K562 (cell line): ENCODE measurements around the gene TMEM45B. TPM values are rescaled to one million over a fixed set of nuclear protein-coding genes. Genes with fewer than 3 reads are reported as not detected.

ENCODE experiments used
- ATAC-seq: fragments of 200-7000 bp; cut with Tn5 transposase; 3 replicates; pipeline ENCODE4 v1.9.1; 2020; ENCODE audit warnings: moderate library complexity
- BruUV-seq: library from RNA; stranded (reverse); fragments of 400-500 nt; replicated peaks from 2 replicates; lab custom pipeline; 2021; lab: Mats Ljungman, UMichigan
- CTCF ChIA-PET: fragments of 300-600 bp; formaldehyde crosslinking; extraction: SDS; loops from one replicate; lab custom pipeline; 2021; ENCODE audit warnings: low intra/inter-chr PET ratio; lab: Yijun Ruan, JAX
- POLR2A ChIA-PET: fragments of 300-600, 350-650 bp; sonication (Branson Sonifier 250); formaldehyde crosslinking; extraction: SDS; loops from one replicate; lab custom pipeline; 2021; ENCODE audit warnings: antibody characterized with exemption, inconsistent platforms; lab: Yijun Ruan, JAX
- DNase-seq, 4 experiments: peaks; one replicate each; pipeline versions ENCODE4 v3.0.0 to v3.0.0-alpha.2; 2011 to 2018; ENCODE audit warnings: low spot score in 3 of 4, mixed read lengths in 3 of 4; ENCODE audit errors: extremely low read depth in 1 of 4
- FAIRE-seq: peaks from 2 replicates; lab custom pipeline; 2011; peaks lifted over from hg19 to GRCh38; lab: Jason Lieb, UNC
- H2AFZ ChIP-seq: 2 replicates; pipeline ENCODE4 v1.6.0; 2011; ENCODE audit warnings: low read depth, low read length, control low read depth, inconsistent platforms
- H3K27ac ChIP-seq: fragments of 200-600 bp; 3 replicates; pipeline ENCODE4 v1.8.0; 2011; ENCODE audit warnings: low read depth, mild to moderate bottlenecking, control low read depth, inconsistent platforms, low read length, moderate library complexity, mixed read lengths; ENCODE audit errors: extremely low read depth
- H3K27me3 ChIP-seq, 2 experiments: fragments of 300-600 bp in 1 of 2; 2 replicates in 1 of 2; 3 replicates in 1 of 2; pipeline versions ENCODE4 v1.6.0 to v1.8.0; 2011; ENCODE audit warnings: inconsistent platforms in 2 of 2, low read length in 2 of 2, mild to moderate bottlenecking in 1 of 2, mixed read lengths in 1 of 2, moderate library complexity in 1 of 2; ENCODE audit not compliant: control insufficient read depth in 2 of 2, insufficient read depth in 2 of 2
- H3K36me3 ChIP-seq: fragments of 300-600 bp; 3 replicates; pipeline ENCODE4 v1.8.0; 2011; ENCODE audit warnings: mild to moderate bottlenecking, low read length, inconsistent platforms; ENCODE audit not compliant: control insufficient read depth, insufficient read depth
- H3K4me1 ChIP-seq, 2 experiments: fragments of 200-600 bp in 1 of 2; replicated peaks in 1 of 2; 2 replicates in 1 of 2; 3 replicates in 1 of 2; pipeline versions ENCODE4 v1.5.1 to v1.8.0; 2011; ENCODE audit warnings: inconsistent platforms in 2 of 2, low read length in 2 of 2, mild to moderate bottlenecking in 1 of 2, mixed read lengths in 1 of 2, moderate library complexity in 1 of 2; ENCODE audit not compliant: control insufficient read depth in 2 of 2, insufficient read depth in 2 of 2
- H3K4me2 ChIP-seq: 2 replicates; pipeline ENCODE4 v1.6.1; 2011; ENCODE audit warnings: low read length, control low read depth, inconsistent platforms, mixed read lengths; ENCODE audit not compliant: insufficient read depth
- H3K4me3 ChIP-seq: fragments of 200-600 bp; sonication (generic), shearing (Covaris generic); 2 replicates; pipeline ENCODE4 v1.5.1; 2016; ENCODE audit warnings: control low read depth, inconsistent platforms
- H3K79me2 ChIP-seq: fragments of 200-600 bp; 3 replicates; pipeline ENCODE4 v1.8.0; 2011; ENCODE audit warnings: low read length, inconsistent platforms; ENCODE audit not compliant: control insufficient read depth, insufficient read depth
- H3K9ac ChIP-seq, 2 experiments: 2 replicates each; pipeline versions ENCODE4 v1.6.0 to v1.6.1; 2011; ENCODE audit warnings: low read depth in 2 of 2, low read length in 2 of 2, control low read depth in 1 of 2, inconsistent platforms in 1 of 2, mild to moderate bottlenecking in 1 of 2, mixed read lengths in 1 of 2; ENCODE audit not compliant: insufficient read depth in 1 of 2
- H3K9me1 ChIP-seq: one replicate; pipeline ENCODE4 v1.6.0; 2011; ENCODE audit warnings: inconsistent platforms, mild to moderate bottlenecking, low read length, moderate library complexity; ENCODE audit not compliant: control insufficient read depth, insufficient read depth
- H3K9me3 ChIP-seq: replicated peaks from 2 replicates; pipeline ENCODE4 v1.5.1; 2011; ENCODE audit warnings: low read depth, low read length, inconsistent platforms; ENCODE audit not compliant: control insufficient read depth, insufficient read depth
- H4K20me1 ChIP-seq: replicated peaks from 2 replicates; pipeline ENCODE4 v1.6.1; 2011; ENCODE audit warnings: low read length, inconsistent platforms, mixed read lengths; ENCODE audit not compliant: control insufficient read depth, insufficient read depth
- BHLHE40 ChIP-seq: IDR thresholded peaks from 2 replicates; pipeline ENCODE4 v1.6.1; 2011; ENCODE audit warnings: low read length, improper control_type of control experiment
- C11orf30 ChIP-seq: fragments of 450-650 bp; IDR thresholded peaks from 2 replicates; pipeline ENCODE4 v1.6.1; 2016; ENCODE audit warnings: low read depth, mild to moderate bottlenecking
- IRF2 ChIP-seq: sonication (generic); formaldehyde crosslinking; IDR thresholded peaks from 2 replicates; pipeline ENCODE4 v1.8.1; 2022; ENCODE audit warnings: mild to moderate bottlenecking, missing genetic modification reagents
- MAFF ChIP-seq: IDR thresholded peaks from 2 replicates; pipeline ENCODE4 v1.6.1; 2012; ENCODE audit warnings: low read length, improper control_type of control experiment
- MEIS2 ChIP-seq: fragments of 450-650 bp; IDR thresholded peaks from 2 replicates; pipeline ENCODE4 v1.6.1; 2014; ENCODE audit warnings: mild to moderate bottlenecking; ENCODE audit not compliant: partially characterized antibody
- NFE2 ChIP-seq: IDR thresholded peaks from 2 replicates; pipeline ENCODE4 v1.6.1; 2014; ENCODE audit warnings: antibody characterized with exemption, low read depth
- RBM14 ChIP-seq: fragments of 200-400 bp; formaldehyde crosslinking; IDR thresholded peaks from 2 replicates; pipeline ENCODE4 v1.6.1; 2018; ENCODE audit warnings: low read depth, mild to moderate bottlenecking, low read length, moderate library complexity, borderline replicate concordance; ENCODE audit not compliant: insufficient read depth
- SMARCB1 ChIP-seq: IDR thresholded peaks from 2 replicates; pipeline ENCODE4 v1.6.1; 2011; ENCODE audit warnings: improper control_type of control experiment, low read depth; ENCODE audit not compliant: insufficient read length
- ZBTB17 ChIP-seq: fragments of 450-650 bp; formaldehyde crosslinking; IDR thresholded peaks from 2 replicates; pipeline ENCODE4 v1.4.0; 2020; ENCODE audit warnings: mild to moderate bottlenecking
- ZKSCAN8 ChIP-seq: fragments of 200-800 bp; sonication (Bioruptor generic); IDR thresholded peaks from 2 replicates; pipeline ENCODE4 v1.6.1; 2016; ENCODE audit warnings: missing genetic modification characterization, missing compliant biosample characterization
- ZNF75A ChIP-seq: fragments of 450-650 bp; formaldehyde crosslinking; IDR thresholded peaks from 2 replicates; pipeline ENCODE4 v1.4.0; 2020; ENCODE audit warnings: mild to moderate bottlenecking
- WGBS: fragments of 100-300 bp; shearing (Covaris generic); methylation state at CpG from one replicate; pipeline ENCODE4 v1.1.6; 2016; ENCODE audit warnings: low coverage, mixed read lengths; ENCODE audit not compliant: insufficient coverage; ENCODE audit errors: missing lambda C conversion rate; 5-methylcytosine and 5-hydroxymethylcytosine counted together
- in situ Hi-C: fragments of 300-500 bp; cut with MboI; formaldehyde crosslinking; loops from 4 replicates; pipeline ENCODE4 v1.15.0; 2018; ENCODE audit warnings: inconsistent platforms, mixed read lengths
- intact Hi-C: fragments of 100-400 bp; cut with micrococcal nuclease; formaldehyde crosslinking; loops from 2 replicates; pipeline ENCODE4 v1.14.2; 2022
- polyA plus RNA-seq, 8 experiments: library from polyadenylated mRNA; depleted of rRNA in 4 of 8; stranded (reverse) in 5 of 8; unstranded in 3 of 8; fragments of >200 nt; fragmentation: Nextera tagmentation in 2 of 8; fragmentation: Illumina TruSeq in 1 of 8; extraction: Ambion mirVana in 2 of 8; extraction: Trizol in 1 of 8; gene quantifications; 2 replicates each; pipeline versions ENCODE4 v1.2.1 to v1.2.3, GENCODE V29; 2011 to 2014; ENCODE audit warnings: inconsistent platforms in 1 of 8, missing spikeins in 1 of 8
- total RNA-seq, 7 experiments: library from RNA; depleted of rRNA in 6 of 7; stranded (reverse); fragments of >200 nt in 6 of 7; fragmentation: Illumina TruSeq in 2 of 7; extraction: Trizol in 2 of 7; gene quantifications; 2 replicates each; pipeline versions ENCODE4 v1.2.1 to v1.2.3, GENCODE V29; 2011 to 2021; ENCODE audit warnings: low replicate concordance in 1 of 7
- TF ChIP-seq, protein P1 (sequence below): fragments of 450-650 bp; IDR thresholded peaks from 2 replicates; pipeline ENCODE4 v1.6.1; 2016
- TF ChIP-seq, protein P2 (sequence below): sonication (generic); formaldehyde crosslinking; IDR thresholded peaks from 2 replicates; pipeline ENCODE4 v1.8.0; 2022; ENCODE audit warnings: missing genetic modification reagents, mild to moderate bottlenecking, moderate library complexity, borderline replicate concordance

Gene TMEM45B
- total and polyA plus RNA-seq, 9 of the 15 experiments (the other 6 are each of a cell fraction or from before 2014, with no cell fraction given), result 0.07 TPM; not detected in 8

DNA sequence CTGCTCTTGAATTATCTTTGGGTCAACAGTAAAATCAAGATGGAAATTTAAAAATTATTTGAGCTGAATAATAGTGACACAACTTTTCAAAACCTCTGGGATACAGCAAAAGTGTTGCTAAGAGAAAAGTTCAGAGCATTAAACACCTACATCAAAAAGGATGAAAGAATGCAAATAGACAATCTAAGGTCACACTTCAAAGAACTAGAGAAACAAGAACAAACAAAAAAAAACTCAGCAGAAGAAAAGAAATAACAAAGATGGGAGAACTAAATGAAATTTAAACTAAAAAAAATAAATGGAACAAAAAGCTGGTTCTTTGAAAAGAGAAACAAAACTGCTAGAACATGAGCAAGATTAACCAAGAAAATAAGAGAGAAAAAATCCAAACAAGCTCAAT, 15.0 kb upstream of the TMEM45B start:
- BruUV-seq, result no TSS peak
- Histone ChIP-seq H3K4me1 (no peaks in the 10 kb centered on the region; a peak in 1 of 5 replicates), H3K27ac (no peak overlapping the region), H3K79me2 (no peaks in the 10 kb centered on the region), H3K4me3 (no peak overlapping the region), H2AFZ (no peak overlapping the region), H3K4me2 (no peak overlapping the region), H3K27me3 (peaks cover 0 to 4% of the 10 kb centered on the region in 2 experiments; a peak in 2 of 5 replicates), H3K36me3 (no peaks in the 10 kb centered on the region), H4K20me1 (no peaks in the 10 kb centered on the region), H3K9me3 (no peaks in the 10 kb centered on the region), H3K9ac (no peak overlapping the region), H3K9me1 (no peaks in the 10 kb centered on the region)
- TF ChIP-seq SMARCB1, result no peak
- ATAC-seq (no peak), DNase-seq (no peak), FAIRE-seq (no peak)
- in situ Hi-C loops (no loop called here), intact Hi-C loops (no loop called here)
- CTCF ChIA-PET, result no interaction called here
- POLR2A ChIA-PET, result interaction anchor here (1.3 kb wide), 1 partner anchor 165 kb away, joined by 4 read pairs; no protein-coding TSS in a partner anchor

DNA sequence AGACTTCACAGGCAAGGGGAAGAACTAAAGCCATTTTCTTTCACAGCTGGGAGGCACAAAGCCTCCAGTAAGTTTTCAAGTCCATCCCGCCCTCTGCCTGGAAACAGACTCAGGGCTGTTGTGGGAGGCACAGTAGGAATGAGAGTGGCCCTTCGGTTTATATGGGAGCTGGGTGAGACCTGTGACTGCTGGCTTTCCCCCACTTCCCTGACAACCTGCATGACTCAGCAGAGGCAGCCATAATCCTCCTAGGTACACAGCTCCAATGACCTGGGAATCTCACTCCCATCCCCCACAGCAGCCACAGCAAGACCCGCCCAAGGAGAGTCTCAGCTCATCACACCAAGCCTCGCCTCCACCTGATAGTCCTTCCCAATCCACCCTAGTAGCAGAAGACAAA, 12.1 kb upstream of the TMEM45B start:
- intact Hi-C loops, result no loop called here
- H3K27me3 ChIP-seq, result peaks cover 0 to 4% of the 10 kb centered on the region in 2 experiments; a peak in 2 of 5 replicates
- no peak for DNase-seq
- TF ChIP-seq RBM14, result no peak
- TF ChIP-seq IRF2, result no peak
- no peak for TF ChIP-seq ZKSCAN8 (CRISPR knock-in tag)
- TF ChIP-seq NFE2, result 0 out of 2 replicates have a peak, but pooled peaks have one; percentile 17
- no peak for TF ChIP-seq MEIS2
- peak; percentile 8; the same call in 1 of the 2 replicates for TF ChIP-seq C11orf30
- no peak for TF ChIP-seq BHLHE40
- TF ChIP-seq, protein P1, sequence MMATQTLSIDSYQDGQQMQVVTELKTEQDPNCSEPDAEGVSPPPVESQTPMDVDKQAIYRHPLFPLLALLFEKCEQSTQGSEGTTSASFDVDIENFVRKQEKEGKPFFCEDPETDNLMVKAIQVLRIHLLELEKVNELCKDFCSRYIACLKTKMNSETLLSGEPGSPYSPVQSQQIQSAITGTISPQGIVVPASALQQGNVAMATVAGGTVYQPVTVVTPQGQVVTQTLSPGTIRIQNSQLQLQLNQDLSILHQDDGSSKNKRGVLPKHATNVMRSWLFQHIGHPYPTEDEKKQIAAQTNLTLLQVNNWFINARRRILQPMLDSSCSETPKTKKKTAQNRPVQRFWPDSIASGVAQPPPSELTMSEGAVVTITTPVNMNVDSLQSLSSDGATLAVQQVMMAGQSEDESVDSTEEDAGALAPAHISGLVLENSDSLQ, result no peak
- TF ChIP-seq MAFF, result no peak
- TF ChIP-seq, protein P2, sequence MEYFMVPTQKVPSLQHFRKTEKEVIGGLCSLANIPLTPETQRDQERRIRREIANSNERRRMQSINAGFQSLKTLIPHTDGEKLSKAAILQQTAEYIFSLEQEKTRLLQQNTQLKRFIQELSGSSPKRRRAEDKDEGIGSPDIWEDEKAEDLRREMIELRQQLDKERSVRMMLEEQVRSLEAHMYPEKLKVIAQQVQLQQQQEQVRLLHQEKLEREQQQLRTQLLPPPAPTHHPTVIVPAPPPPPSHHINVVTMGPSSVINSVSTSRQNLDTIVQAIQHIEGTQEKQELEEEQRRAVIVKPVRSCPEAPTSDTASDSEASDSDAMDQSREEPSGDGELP (CRISPR knock-in tag), result no peak
- TF ChIP-seq ZNF75A (CRISPR knock-in tag), result no peak
- no peak for TF ChIP-seq ZBTB17 (CRISPR knock-in tag)
- no peak for ATAC-seq
- no peaks in the 10 kb centered on the region for H3K9me3 ChIP-seq
- no peak overlapping the region; the same call in 1 of the 2 replicates for H3K4me2 ChIP-seq
- CTCF ChIA-PET, result no interaction called here
- H3K36me3 ChIP-seq, result no peaks in the 10 kb centered on the region
- no peak overlapping the region for H3K9ac ChIP-seq
- no TSS peak for BruUV-seq
- no peaks in the 10 kb centered on the region for H4K20me1 ChIP-seq
- no peaks in the 10 kb centered on the region for H3K9me1 ChIP-seq
- no peak overlapping the region for H3K4me3 ChIP-seq
- no peaks in the 10 kb centered on the region; a peak in 1 of 5 replicates for H3K4me1 ChIP-seq
- H3K79me2 ChIP-seq, result no peaks in the 10 kb centered on the region
- POLR2A ChIA-PET, result interaction anchor here (2.0 kb wide), 1 partner anchor 10 kb away, joined by 6 read pairs; no protein-coding TSS in a partner anchor
- 0% methylated on average over 4 of the region's 4 CpGs for WGBS
- no peak for FAIRE-seq
- H3K27ac ChIP-seq, result no peak overlapping the region
- in situ Hi-C loops, result no loop called here
- no peak overlapping the region for H2AFZ ChIP-seq
